Fibroblast of pulmonary artery (primary cell): ENCODE results near the gene RNF220.

Experiments
- DNase-seq: peaks from one replicate; pipeline ENCODE4 v3.0.0-alpha.2; 2010; ENCODE audit warnings: low read depth
- H3K4me3 ChIP-seq: replicated peaks from 2 replicates; pipeline ENCODE4 v1.5.1; 2011; ENCODE audit warnings: low read depth, mild to moderate bottlenecking, control low read depth, low read length, moderate library complexity
- TF ChIP-seq, protein P1 (sequence below): IDR thresholded peaks from 2 replicates; pipeline ENCODE4 v1.5.1; 2011; ENCODE audit warnings: mild to moderate bottlenecking, control low read depth, low read length, inconsistent platforms; ENCODE audit errors: missing control alignments

The RNF220 gene

DNA sequence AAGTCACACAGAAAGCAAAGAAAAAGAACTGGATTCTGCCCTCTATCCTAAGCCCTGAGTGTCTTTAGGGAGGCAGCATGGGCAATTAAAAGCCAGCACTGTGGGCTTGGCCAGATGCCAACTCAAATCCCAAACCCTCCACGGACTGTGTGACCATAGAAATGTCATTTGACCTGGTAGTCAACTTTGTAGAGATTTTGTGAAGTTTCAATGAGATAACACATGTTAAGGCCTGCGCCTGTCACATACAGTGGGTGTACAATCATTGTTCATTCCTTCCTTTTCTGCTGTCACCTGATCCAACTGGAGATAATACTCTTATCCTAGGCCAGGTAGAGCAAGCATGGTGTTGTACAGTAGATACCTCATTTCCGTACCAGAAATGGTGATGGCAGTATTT is 215.0 kb downstream of the RNF220 start:
- TF ChIP-seq, protein P1, sequence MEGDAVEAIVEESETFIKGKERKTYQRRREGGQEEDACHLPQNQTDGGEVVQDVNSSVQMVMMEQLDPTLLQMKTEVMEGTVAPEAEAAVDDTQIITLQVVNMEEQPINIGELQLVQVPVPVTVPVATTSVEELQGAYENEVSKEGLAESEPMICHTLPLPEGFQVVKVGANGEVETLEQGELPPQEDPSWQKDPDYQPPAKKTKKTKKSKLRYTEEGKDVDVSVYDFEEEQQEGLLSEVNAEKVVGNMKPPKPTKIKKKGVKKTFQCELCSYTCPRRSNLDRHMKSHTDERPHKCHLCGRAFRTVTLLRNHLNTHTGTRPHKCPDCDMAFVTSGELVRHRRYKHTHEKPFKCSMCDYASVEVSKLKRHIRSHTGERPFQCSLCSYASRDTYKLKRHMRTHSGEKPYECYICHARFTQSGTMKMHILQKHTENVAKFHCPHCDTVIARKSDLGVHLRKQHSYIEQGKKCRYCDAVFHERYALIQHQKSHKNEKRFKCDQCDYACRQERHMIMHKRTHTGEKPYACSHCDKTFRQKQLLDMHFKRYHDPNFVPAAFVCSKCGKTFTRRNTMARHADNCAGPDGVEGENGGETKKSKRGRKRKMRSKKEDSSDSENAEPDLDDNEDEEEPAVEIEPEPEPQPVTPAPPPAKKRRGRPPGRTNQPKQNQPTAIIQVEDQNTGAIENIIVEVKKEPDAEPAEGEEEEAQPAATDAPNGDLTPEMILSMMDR: no peak
- DNase-seq: no peak
- no peak overlapping the region for H3K4me3 ChIP-seq

DNA sequence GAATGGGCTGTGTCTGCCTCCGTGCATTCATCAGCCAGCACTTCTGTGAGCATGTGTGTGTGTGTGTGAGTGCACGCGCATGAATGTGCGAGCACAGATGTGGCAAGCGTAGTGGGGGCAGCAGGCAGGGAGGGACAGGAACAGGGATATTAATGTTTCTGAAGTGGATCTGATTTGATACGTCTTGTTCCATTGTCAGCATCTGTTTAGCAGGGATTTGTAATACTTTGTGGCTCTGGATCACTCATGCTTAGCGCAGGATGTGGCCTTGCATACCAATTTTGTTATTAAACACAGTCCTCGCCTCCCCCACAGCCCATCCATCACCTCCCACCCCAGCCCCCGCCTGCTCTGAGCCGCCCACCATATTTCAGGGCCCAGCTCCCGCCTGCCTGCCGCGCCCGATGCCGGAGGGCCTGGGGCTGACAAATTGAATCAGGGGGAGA is 216.8 kb downstream of the RNF220 start:
- no peak overlapping the region for H3K4me3 ChIP-seq
- TF ChIP-seq, protein P1: no peak
- DNase-seq: no peak

DNA sequence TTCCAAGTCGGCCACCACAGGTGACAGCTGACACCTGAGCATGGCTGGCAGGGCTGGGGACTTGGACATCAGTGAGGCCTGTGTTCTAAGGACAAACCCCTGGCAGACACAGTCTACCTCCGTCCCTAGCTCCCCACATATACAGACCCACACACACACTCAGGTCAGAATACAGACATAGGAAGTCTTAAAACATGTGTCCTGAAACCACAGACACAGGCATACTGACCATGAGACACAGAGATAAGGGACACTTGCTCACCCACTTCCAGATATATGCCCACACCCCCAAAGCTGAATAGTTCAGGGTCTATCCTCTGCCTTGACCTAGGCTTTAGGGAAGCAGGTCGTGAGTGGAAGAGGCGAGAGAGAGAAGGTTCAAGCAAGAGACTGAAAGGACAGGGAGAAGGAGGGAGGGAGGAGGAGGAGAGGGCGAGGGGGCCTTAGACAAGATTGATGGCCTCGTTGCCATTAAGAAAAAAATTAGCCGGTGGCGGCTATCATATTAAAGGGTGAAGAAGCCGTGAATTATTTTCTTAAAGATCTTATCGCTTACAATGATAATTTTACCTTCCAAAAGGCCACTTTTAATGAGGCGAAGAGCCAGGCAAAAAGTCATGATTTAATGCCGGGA is 219.3 kb downstream of the RNF220 start:
- no peak for DNase-seq
- no peak overlapping the region for H3K4me3 ChIP-seq

DNA sequence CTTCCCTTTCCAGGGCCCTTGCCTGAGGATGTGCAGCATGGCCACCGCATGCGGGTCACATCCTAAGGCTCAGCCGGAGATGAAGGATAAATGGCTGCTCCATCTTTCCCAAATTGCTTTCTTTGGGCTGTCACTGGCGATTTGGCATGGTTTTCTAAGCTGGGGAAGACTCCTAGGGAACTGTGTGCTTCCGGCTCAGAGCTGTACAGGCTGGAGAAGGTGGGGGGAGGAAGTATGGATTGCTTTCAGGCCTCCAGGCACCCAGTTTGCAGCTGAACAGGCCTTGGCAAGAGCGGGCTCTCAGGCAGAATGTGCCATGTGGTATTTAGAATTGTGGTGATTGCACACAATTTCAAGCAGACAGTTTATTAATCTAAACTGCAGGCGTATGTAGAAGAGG is 220.3 kb downstream of the RNF220 start:
- DNase-seq: no peak
- H3K4me3 ChIP-seq: no peak overlapping the region
- TF ChIP-seq, protein P1: no peak

More for the DNA sequence above, 219.3 kb downstream of the RNF220 start:
- TF ChIP-seq, protein P1: no peak

DNA sequence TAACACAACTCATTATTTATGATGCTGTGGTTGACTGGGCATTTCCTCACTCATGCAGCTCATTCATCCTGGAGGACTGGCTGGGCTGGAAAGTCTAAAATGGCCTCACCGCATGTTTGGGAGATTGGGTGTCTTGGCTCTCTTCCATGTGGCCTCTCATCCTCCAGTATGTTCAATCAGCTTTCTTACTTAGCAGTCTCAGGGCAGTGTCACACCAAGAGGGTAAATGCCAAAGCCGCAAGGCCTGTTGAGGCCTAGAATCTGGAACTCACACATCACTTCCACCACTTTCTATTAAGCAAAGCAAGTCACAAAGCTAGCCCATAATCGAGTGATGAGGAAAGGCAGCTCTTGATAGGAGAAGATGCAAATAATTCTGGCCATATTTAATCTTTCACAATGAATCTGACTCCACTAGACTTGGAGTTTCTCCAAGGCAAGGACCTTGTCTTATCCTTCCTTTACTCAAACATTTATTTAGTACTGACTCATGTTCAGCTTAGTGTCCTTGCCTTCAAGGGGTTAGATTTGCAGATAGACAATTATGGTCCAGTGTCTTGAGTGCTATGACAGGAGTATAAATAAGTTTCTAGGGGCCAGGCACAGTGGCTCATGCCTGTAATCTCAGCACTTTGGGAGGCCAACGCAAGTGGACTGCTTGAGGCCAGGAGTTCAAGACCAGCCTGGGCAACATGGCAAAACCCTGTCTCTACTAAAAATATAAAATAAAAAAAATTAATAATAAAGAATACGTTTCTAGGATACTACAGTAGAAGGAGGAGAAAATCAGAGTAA is 224.1 kb downstream of the RNF220 start:
- peak; percentile 76 for DNase-seq
- TF ChIP-seq, protein P1: no peak
- no peak overlapping the region for H3K4me3 ChIP-seq

DNA sequence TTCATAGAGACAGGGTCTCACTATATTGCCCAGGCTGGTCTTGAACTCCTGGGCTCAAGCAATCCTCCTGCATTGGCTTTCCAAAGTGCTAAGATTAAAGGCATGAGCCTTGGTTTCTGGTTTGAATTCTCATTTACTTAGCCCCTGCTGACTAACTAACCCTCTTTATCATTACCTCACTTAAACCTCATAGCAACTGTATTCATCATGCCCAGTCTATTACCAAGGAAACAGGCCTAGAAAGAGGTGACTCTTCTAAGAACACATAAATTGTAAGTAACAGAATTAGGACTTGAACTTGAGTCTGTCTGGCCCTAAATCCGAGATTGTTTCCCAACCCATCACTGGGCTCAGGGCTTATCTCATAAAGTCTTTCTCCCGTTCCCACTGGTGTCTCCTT is 225.1 kb downstream of the RNF220 start:
- no peak for DNase-seq
- TF ChIP-seq, protein P1: no peak
- no peak overlapping the region for H3K4me3 ChIP-seq

DNA sequence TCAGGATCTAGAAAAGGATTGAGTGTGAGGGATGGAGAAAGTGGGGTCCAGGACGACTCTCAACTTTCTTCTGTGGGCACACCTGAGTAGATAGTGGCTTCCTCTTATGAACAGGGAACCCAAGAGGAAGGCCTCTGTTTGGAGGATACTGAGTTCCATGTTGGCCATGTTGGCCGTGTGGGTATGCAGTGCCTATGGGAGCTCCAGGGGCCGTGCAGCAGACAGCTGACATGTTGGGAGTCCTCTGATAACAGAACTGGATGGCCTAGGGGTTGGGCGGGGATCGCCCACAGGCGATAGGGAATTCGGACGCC is 226.2 kb downstream of the RNF220 start:
- DNase-seq: no peak
- peak overlapping the region; percentile 63 for H3K4me3 ChIP-seq
- TF ChIP-seq, protein P1: no peak
